ENCODE measurements around the gene NPAS4. TPM values are rescaled to one million over a fixed set of nuclear protein-coding genes. Genes with fewer than 3 reads are reported as not detected.

The NPAS4 gene
- total and polyA plus RNA-seq, 9 of the 15 experiments (the other 6 are each of a cell fraction or from before 2014, with no cell fraction given), result not detected

DNA sequence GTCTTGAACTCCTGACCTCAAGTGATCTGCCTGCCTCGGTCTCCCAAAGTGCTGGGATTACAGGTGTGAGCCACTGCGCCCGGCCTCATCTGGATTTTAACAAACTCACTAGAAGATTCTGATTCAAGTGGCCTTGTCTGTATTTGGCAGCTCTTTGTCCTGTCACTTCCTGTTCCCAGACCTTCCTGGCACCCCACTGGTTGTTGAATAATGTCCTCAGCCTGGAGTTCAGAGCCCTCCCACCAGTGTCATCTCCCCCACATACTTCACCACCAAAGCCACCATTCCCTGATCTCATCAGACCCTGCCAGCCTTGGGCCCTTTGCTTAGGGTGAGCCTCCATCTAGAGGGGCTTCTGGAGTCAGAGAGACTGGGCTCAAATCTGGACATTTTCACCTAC, 49.2 kb downstream of the NPAS4 start (continued):
- no peak for TF ChIP-seq U2AF1 (optimal IDR thresholded peaks at IDR 0.05; ENCODE audit: low read depth, low read length)

DNA sequence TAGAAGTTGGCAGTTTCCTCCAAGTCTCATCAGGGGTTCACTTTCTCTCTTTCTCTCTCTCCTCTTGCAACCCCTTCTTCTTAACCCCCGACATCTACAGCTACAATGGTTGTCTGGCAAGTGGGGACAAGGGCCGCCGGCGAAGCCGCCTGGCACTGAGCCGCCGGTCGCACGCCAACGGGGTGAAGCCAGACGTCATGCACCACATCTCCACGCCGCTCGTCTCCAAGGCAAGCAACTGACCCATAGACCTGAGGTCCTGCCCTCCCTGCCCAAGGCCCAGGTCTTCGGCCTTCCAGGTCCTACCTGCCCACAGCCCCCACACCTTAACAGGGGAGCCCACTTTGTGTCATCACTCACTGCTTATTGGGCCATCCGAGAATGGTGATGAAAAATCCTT, 50.3 kb downstream of the NPAS4 start:
- 84% methylated on average over 3 of the region's 16 CpGs for WGBS (ENCODE audit: insufficient coverage, low coverage, missing lambda C conversion rate)
- intact Hi-C loops (cut with micrococcal nuclease), result no loop called here
- in situ Hi-C loops (cut with MboI), result no loop called here

More for the DNA sequence above, 50.3 kb downstream of the NPAS4 start:
- H3K4me1 ChIP-seq (replicated peaks in 1 of 2; ENCODE audit: control insufficient read depth in 2 of 2, insufficient read depth in 2 of 2, low read length in 2 of 2), result peaks cover 0 to 28% of the 10 kb centered on the region in 2 experiments; a peak in 3 of 5 replicates
- TF ChIP-seq POLR2G (IDR thresholded peaks at IDR 0.05; ENCODE audit: low read depth, low read length) (0 out of 2 replicates have a peak, but pooled peaks have one; percentile 19), RFX5 (IDR thresholded peaks at IDR 0.05; ENCODE audit: low read depth, low read length) (no peak), HDAC8 (tag; IDR thresholded peaks at IDR 0.05) (no peak), CBX2 (IDR thresholded peaks at IDR 0.05; ENCODE audit: insufficient read depth, low read length, poor library complexity, severe bottlenecking) (no peak), HNRNPUL1 (IDR thresholded peaks at IDR 0.05; ENCODE audit: low read length) (no peak), ATF7 (IDR thresholded peaks at IDR 0.05) (no peak)
- TF ChIP-seq, protein P1, sequence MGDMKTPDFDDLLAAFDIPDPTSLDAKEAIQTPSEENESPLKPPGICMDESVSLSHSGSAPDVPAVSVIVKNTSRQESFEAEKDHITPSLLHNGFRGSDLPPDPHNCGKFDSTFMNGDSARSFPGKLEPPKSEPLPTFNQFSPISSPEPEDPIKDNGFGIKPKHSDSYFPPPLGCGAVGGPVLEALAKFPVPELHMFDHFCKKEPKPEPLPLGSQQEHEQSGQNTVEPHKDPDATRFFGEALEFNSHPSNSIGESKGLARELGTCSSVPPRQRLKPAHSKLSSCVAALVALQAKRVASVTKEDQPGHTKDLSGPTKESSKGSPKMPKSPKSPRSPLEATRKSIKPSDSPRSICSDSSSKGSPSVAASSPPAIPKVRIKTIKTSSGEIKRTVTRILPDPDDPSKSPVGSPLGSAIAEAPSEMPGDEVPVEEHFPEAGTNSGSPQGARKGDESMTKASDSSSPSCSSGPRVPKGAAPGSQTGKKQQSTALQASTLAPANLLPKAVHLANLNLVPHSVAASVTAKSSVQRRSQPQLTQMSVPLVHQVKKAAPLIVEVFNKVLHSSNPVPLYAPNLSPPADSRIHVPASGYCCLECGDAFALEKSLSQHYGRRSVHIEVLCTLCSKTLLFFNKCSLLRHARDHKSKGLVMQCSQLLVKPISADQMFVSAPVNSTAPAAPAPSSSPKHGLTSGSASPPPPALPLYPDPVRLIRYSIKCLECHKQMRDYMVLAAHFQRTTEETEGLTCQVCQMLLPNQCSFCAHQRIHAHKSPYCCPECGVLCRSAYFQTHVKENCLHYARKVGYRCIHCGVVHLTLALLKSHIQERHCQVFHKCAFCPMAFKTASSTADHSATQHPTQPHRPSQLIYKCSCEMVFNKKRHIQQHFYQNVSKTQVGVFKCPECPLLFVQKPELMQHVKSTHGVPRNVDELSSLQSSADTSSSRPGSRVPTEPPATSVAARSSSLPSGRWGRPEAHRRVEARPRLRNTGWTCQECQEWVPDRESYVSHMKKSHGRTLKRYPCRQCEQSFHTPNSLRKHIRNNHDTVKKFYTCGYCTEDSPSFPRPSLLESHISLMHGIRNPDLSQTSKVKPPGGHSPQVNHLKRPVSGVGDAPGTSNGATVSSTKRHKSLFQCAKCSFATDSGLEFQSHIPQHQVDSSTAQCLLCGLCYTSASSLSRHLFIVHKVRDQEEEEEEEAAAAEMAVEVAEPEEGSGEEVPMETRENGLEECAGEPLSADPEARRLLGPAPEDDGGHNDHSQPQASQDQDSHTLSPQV (IDR thresholded peaks at IDR 0.05), result no peak
- TF ChIP-seq, protein P2, sequence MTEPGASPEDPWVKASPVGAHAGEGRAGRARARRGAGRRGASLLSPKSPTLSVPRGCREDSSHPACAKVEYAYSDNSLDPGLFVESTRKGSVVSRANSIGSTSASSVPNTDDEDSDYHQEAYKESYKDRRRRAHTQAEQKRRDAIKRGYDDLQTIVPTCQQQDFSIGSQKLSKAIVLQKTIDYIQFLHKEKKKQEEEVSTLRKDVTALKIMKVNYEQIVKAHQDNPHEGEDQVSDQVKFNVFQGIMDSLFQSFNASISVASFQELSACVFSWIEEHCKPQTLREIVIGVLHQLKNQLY (CRISPR knock-in tag; conservative IDR thresholded peaks at IDR 0.05), result no peak
- H3K9ac ChIP-seq (ENCODE audit: insufficient read depth in 1 of 2, low read depth in 2 of 2, low read length in 2 of 2), result no peak overlapping the region; a peak in 1 of 4 replicates
- no peaks in the 10 kb centered on the region for H3K9me1 ChIP-seq (ENCODE audit: control insufficient read depth, insufficient read depth, low read length)
- no peak for ATAC-seq
- H3K4me2 ChIP-seq (ENCODE audit: insufficient read depth, low read length), result no peak overlapping the region
- no peak for DNase-seq (ENCODE audit: extremely low read depth in 1 of 4, low spot score in 3 of 4)
- H3K27me3 ChIP-seq (ENCODE audit: control insufficient read depth in 2 of 2, insufficient read depth in 2 of 2, low read length in 2 of 2), result no peaks in the 10 kb centered on the region
- ChIA-PET POLR2A (interaction anchor here (0.6 to 1.6 kb wide), 3 partner anchors 9 to 61 kb away, joined by 3 to 6 read pairs (median 4); partner anchors contain the start of gene DPP3), CTCF (ENCODE audit: low intra/inter-chr PET ratio) (no interaction called here)
- H4K20me1 ChIP-seq (replicated peaks; ENCODE audit: control insufficient read depth, insufficient read depth, low read length), result 0 out of 2 replicates have a peak, but pooled peaks cover 6% of the 10 kb centered on the region
- H3K79me2 ChIP-seq (ENCODE audit: control insufficient read depth, insufficient read depth, low read length), result no peaks in the 10 kb centered on the region
- FAIRE-seq, result no peak
- no peak overlapping the region for H3K27ac ChIP-seq (ENCODE audit: extremely low read depth, low read depth, low read length)
- no peak overlapping the region for H2AFZ ChIP-seq (ENCODE audit: low read depth, low read length)
- no peak overlapping the region for H3K4me3 ChIP-seq
- BruUV-seq (replicated peaks), result no TSS peak
- H3K36me3 ChIP-seq (ENCODE audit: control insufficient read depth, insufficient read depth, low read length), result peaks cover 3% of the 10 kb centered on the region; the same call in 1 of the 3 replicates
- H3K9me3 ChIP-seq (replicated peaks; ENCODE audit: control insufficient read depth, insufficient read depth, low read depth, low read length), result no peaks in the 10 kb centered on the region
